ENCODE measurements around the gene LSMEM2. TPM values are rescaled to one million over a fixed set of nuclear protein-coding genes. Genes with fewer than 3 reads are reported as not detected.

LSMEM2 gene
- total RNA-seq, 1 experiment from 2014 or later, result 0.57 TPM

DNA sequence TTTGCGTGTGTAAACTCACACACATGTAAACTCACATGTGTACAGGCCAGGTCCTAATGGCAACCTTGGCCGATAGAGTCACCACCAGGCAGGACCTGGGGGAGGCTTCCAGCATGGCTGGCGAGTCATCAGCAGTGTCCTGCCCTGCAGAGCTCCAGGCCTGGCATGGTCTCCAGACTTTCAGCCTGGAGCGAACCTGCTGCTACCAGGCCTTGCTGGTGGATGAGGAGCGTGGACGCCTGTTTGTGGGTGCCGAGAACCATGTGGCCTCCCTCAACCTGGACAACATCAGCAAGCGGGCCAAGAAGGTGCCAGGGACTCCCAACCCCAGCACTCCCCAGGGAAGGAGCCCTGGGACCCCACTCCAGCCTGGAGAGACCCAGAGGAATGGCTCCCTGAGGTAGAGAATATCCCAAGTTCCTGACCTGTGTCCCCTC, 8.9 kb upstream of the LSMEM2 start:
- Mint-ChIP-seq H3K27ac (no peak overlapping the region), H3K4me3 (no peak overlapping the region), H3K4me1 (peaks cover 52% of the 10 kb centered on the region), H3K36me3 (no peaks in the 10 kb centered on the region), H3K27me3 (ENCODE audit: low read depth) (peaks cover 22% of the 10 kb centered on the region), H3K9me3 (no peaks in the 10 kb centered on the region)
- TF ChIP-seq, protein P1, sequence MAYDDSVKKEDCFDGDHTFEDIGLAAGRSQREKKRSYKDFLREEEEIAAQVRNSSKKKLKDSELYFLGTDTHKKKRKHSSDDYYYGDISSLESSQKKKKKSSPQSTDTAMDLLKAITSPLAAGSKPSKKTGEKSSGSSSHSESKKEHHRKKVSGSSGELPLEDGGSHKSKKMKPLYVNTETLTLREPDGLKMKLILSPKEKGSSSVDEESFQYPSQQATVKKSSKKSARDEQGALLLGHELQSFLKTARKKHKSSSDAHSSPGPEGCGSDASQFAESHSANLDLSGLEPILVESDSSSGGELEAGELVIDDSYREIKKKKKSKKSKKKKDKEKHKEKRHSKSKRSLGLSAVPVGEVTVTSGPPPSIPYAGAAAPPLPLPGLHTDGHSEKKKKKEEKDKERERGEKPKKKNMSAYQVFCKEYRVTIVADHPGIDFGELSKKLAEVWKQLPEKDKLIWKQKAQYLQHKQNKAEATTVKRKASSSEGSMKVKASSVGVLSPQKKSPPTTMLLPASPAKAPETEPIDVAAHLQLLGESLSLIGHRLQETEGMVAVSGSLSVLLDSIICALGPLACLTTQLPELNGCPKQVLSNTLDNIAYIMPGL (CRISPR knock-in tag; IDR thresholded peaks at IDR 0.05), result no peak
- TF ChIP-seq EMX1 (CRISPR knock-in tag; IDR thresholded peaks at IDR 0.05) (no peak), NFYB (CRISPR knock-in tag; conservative IDR thresholded peaks at IDR 0.05; ENCODE audit: low read depth) (no peak), SP1 (CRISPR knock-in tag; conservative IDR thresholded peaks at IDR 0.05) (no peak), TEAD1 (CRISPR knock-in tag; IDR thresholded peaks at IDR 0.05) (no peak), CBFB (CRISPR knock-in tag; IDR thresholded peaks at IDR 0.05; ENCODE audit: low read depth) (no peak), CREM (CRISPR knock-in tag; IDR thresholded peaks at IDR 0.05) (no peak), ZNF263 (CRISPR knock-in tag; IDR thresholded peaks at IDR 0.05; ENCODE audit: low read depth) (no peak), JUN (CRISPR knock-in tag; IDR thresholded peaks at IDR 0.05) (no peak)
- TF ChIP-seq, protein P2, sequence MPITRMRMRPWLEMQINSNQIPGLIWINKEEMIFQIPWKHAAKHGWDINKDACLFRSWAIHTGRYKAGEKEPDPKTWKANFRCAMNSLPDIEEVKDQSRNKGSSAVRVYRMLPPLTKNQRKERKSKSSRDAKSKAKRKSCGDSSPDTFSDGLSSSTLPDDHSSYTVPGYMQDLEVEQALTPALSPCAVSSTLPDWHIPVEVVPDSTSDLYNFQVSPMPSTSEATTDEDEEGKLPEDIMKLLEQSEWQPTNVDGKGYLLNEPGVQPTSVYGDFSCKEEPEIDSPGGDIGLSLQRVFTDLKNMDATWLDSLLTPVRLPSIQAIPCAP (CRISPR knock-in tag; IDR thresholded peaks at IDR 0.05), result no peak
- TF ChIP-seq, protein P3, sequence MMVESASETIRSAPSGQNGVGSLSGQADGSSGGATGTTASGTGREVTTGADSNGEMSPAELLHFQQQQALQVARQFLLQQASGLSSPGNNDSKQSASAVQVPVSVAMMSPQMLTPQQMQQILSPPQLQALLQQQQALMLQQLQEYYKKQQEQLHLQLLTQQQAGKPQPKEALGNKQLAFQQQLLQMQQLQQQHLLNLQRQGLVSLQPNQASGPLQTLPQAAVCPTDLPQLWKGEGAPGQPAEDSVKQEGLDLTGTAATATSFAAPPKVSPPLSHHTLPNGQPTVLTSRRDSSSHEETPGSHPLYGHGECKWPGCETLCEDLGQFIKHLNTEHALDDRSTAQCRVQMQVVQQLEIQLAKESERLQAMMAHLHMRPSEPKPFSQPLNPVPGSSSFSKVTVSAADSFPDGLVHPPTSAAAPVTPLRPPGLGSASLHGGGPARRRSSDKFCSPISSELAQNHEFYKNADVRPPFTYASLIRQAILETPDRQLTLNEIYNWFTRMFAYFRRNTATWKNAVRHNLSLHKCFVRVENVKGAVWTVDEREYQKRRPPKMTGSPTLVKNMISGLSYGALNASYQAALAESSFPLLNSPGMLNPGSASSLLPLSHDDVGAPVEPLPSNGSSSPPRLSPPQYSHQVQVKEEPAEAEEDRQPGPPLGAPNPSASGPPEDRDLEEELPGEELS (CRISPR knock-in tag; IDR thresholded peaks at IDR 0.05), result no peak
- TF ChIP-seq, protein P4, sequence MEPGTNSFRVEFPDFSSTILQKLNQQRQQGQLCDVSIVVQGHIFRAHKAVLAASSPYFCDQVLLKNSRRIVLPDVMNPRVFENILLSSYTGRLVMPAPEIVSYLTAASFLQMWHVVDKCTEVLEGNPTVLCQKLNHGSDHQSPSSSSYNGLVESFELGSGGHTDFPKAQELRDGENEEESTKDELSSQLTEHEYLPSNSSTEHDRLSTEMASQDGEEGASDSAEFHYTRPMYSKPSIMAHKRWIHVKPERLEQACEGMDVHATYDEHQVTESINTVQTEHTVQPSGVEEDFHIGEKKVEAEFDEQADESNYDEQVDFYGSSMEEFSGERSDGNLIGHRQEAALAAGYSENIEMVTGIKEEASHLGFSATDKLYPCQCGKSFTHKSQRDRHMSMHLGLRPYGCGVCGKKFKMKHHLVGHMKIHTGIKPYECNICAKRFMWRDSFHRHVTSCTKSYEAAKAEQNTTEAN (CRISPR knock-in tag; IDR thresholded peaks at IDR 0.05), result no peak
- TF ChIP-seq, protein P5, sequence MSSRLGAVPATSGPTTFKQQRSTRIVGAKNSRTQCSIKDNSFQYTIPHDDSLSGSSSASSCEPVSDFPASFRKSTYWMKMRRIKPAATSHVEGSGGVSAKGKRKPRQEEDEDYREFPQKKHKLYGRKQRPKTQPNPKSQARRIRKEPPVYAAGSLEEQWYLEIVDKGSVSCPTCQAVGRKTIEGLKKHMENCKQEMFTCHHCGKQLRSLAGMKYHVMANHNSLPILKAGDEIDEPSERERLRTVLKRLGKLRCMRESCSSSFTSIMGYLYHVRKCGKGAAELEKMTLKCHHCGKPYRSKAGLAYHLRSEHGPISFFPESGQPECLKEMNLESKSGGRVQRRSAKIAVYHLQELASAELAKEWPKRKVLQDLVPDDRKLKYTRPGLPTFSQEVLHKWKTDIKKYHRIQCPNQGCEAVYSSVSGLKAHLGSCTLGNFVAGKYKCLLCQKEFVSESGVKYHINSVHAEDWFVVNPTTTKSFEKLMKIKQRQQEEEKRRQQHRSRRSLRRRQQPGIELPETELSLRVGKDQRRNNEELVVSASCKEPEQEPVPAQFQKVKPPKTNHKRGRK (CRISPR knock-in tag; IDR thresholded peaks at IDR 0.05; ENCODE audit: borderline replicate concordance), result no peak
- TF ChIP-seq, protein P6, sequence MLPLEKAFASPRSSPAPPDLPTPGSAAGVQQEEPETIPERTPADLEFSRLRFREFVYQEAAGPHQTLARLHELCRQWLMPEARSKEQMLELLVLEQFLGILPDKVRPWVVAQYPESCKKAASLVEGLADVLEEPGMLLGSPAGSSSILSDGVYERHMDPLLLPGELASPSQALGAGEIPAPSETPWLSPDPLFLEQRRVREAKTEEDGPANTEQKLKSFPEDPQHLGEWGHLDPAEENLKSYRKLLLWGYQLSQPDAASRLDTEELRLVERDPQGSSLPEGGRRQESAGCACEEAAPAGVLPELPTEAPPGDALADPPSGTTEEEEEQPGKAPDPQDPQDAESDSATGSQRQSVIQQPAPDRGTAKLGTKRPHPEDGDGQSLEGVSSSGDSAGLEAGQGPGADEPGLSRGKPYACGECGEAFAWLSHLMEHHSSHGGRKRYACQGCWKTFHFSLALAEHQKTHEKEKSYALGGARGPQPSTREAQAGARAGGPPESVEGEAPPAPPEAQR (CRISPR knock-in tag; IDR thresholded peaks at IDR 0.05), result no peak
- TF ChIP-seq, protein P7, sequence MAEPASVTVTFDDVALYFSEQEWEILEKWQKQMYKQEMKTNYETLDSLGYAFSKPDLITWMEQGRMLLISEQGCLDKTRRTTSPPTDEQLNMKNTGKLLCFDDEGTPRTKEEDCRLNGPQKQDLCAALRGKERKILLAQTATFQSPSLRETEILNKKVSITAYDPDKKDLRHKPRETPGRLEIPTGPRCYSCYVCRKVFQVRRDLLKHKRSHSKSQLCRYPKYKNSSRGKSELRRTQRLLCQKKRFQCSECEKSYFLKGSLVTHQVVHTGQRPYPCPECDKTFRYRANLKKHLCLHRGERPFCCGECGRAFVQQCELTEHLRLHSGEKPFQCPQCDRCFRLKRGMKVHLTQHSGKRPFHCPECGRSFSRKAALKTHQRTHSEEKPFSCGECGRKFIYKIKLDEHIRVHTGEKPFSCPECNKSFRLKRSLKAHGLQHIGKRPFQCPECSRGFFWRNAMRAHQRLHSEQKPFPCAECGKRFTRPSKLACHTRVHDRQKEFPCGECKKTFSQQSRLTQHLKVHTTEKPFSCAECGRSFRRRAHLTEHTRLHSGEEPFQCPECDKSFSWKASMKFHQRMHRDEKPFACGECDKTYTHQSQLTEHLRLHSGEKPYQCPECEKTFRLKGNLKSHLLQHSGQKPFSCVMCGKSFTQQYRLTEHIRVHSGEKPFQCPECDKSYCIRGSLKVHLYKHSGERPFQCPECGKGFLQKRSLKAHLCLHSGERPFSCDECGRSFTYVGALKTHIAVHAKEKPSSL (CRISPR knock-in tag; conservative IDR thresholded peaks at IDR 0.05), result no peak
- CTCF ChIA-PET, result interaction anchor here (1.5 to 12.5 kb wide), 4 partner anchors 10 to 76 kb away, joined by 4 to 145 read pairs (median 48); partner anchors contain the start of gene GNAT1
- ATAC-seq (no peak), DNase-seq (ENCODE audit: low spot score) (no peak)
- POLR2A ChIA-PET, result interaction anchor here (0.9 to 1.5 kb wide), 2 partner anchors 10 to 29 kb away, joined by 3 to 4 read pairs; no protein-coding TSS in a partner anchor

Data from WTC11 (cell line).